ENCODE results near the gene MIGA2. TPM values are rescaled to one million over a fixed set of nuclear protein-coding genes. Genes with fewer than 3 reads are reported as not detected.

Gene MIGA2
- total and polyA plus RNA-seq, 2 experiments from 2014 or later, result 19.3 to 47.8 TPM

DNA sequence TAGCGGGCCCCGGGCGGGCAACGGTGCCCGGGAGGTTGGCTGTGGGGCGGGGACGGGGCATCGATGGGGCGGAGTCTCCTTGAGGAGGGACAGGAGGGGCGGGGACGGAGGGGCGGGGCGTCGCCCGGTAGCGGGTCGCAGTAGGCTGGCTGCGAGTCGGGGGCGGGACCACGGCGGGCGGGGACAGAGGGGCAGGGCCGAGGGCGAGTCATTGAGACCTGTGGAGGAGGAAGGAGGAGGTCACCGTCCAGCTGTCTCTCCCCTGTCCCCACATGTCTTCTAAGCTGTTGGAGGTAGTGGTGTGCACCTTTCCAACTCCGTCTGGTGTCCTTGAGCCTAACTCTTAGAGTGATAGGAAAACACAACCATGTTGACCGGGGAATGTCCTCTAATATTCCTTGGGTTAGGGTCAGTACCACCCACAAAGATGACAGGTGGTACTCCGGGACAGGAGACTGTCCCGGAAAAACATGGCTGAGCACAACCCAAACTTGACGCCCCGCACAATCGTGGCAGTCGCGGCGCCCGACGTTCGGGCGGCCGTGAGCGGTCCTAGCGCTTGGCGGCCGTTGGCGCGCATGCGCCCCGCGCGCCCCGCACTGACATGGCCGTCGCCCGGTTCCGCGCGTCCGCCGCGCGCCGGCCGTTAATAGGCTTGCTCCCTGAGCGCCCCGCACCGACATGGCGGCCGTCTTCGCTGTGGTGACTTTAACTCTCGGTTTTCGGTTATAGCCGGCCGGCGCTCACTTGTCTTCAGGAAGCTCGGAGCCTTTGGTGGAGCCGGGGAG lies 74.5 kb downstream of the MIGA2 start, which contains the start of the genes CRAT and PTPA:
Gene CRAT (minus strand): TSS at position 54 of the 788 bp plus-strand sequence. CDS start 284 bp downstream, outside the sequence.
Gene PTPA (plus strand): TSS at position 676 of the 788 bp plus-strand sequence. CDS start 186 bp downstream, outside the sequence.
- Histone ChIP-seq H4K20me1 (replicated peaks; ENCODE audit: insufficient read depth) (peaks cover 14% of the 10 kb centered on the region; the same call in 1 of the 2 replicates), H3K4me1 (ENCODE audit: insufficient read depth) (peaks cover 8% of the 10 kb centered on the region), H3K79me2 (replicated peaks; ENCODE audit: insufficient read depth) (peaks cover 42% of the 10 kb centered on the region), H3F3A (replicated peaks; ENCODE audit: low read depth) (peaks cover 6% of the 10 kb centered on the region; the same call in 1 of the 2 replicates), H2AFZ (peak within 1 kb of the TSS; percentile 95), H3K4me3 (peak within 1 kb of the TSS; percentile 96), H3K9me2 (ENCODE audit: insufficient read depth) (no peaks in the 10 kb centered on the region), H3K27ac (ENCODE audit: low read depth) (peak within 1 kb of the TSS; percentile 99), H3K4me2 (peak within 1 kb of the TSS; percentile 98), H3K27me3 (ENCODE audit: insufficient read depth) (peaks cover 18% of the 10 kb centered on the region), H3K36me3 (ENCODE audit: insufficient read depth) (no peaks in the 10 kb centered on the region)
- DNase-seq (ENCODE audit: low spot score) (peak; percentile 95), ATAC-seq (peak; percentile 85)
- H3K9me3 Mint-ChIP-seq, result no peaks in the 10 kb centered on the region
- peaks cover 13% of the 10 kb centered on the region for H3K4me1 Mint-ChIP-seq
- H3K36me3 Mint-ChIP-seq (ENCODE audit: low read depth), result no peaks in the 10 kb centered on the region; the same call in 1 of the 3 replicates
- TF ChIP-seq EZH2phosphoT487 (IDR thresholded peaks at IDR 0.05; ENCODE audit: unreplicated experiment) (no peak), POLR2AphosphoS5 (IDR thresholded peaks at IDR 0.05; ENCODE audit: low read depth) (peak; percentile 97)
- TF ChIP-seq, protein P1, sequence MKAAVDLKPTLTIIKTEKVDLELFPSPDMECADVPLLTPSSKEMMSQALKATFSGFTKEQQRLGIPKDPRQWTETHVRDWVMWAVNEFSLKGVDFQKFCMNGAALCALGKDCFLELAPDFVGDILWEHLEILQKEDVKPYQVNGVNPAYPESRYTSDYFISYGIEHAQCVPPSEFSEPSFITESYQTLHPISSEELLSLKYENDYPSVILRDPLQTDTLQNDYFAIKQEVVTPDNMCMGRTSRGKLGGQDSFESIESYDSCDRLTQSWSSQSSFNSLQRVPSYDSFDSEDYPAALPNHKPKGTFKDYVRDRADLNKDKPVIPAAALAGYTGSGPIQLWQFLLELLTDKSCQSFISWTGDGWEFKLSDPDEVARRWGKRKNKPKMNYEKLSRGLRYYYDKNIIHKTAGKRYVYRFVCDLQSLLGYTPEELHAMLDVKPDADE (IDR thresholded peaks at IDR 0.05), result peak; percentile 13; the same call in 1 of the 2 replicates
- H3K27me3 Mint-ChIP-seq (ENCODE audit: insufficient read depth, low read depth, poor library complexity), result peaks cover 20% of the 10 kb centered on the region
- H3K4me3 Mint-ChIP-seq, result peak within 1 kb of the TSS; percentile 90
- H3K27ac Mint-ChIP-seq, result peak within 1 kb of the TSS; percentile 98

DNA sequence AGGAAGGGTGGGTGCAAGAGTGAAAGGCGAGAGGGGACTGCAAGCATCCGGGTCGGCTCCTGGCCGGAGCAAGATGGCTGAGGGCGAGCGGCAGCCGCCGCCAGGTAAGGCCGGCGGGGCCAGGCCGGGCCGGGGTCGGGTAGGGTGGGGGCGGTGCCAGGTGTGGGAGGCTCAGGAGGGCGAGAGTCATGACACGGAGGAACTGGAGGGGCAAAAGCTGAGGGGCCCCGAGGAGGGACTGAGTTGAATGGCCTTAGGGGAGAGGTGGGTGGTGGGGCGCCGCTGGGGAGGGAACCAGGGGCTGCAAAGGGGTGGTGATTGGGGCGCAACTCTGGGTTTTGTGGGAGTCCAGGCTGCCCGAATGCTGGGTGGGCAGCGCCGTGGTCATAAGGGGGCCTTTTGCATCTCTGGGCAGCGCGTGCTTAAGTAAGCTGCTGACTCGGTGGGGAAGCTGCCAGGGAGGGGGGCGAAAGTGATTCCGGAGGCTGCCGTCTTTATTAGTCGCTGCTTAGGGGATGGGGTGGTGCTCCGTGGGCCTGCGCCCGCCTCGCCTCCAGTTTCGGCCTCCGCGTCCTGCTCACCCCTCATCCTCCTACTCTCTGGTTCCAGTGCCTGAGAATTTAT lies 75.2 kb downstream of the MIGA2 start:
- Histone ChIP-seq H3K4me2 (peak overlapping the region; percentile 98), H4K20me1 (replicated peaks; ENCODE audit: insufficient read depth) (peaks cover 14% of the 10 kb centered on the region; the same call in 1 of the 2 replicates), H3K9me2 (ENCODE audit: insufficient read depth) (no peaks in the 10 kb centered on the region), H3K27ac (ENCODE audit: low read depth) (peak overlapping the region; percentile 99), H3F3A (replicated peaks; ENCODE audit: low read depth) (peaks cover 6% of the 10 kb centered on the region; the same call in 1 of the 2 replicates), H3K4me1 (ENCODE audit: insufficient read depth) (peaks cover 8% of the 10 kb centered on the region), H2AFZ (peak overlapping the region; percentile 86), H3K27me3 (ENCODE audit: insufficient read depth) (peaks cover 18% of the 10 kb centered on the region), H3K4me3 (peak overlapping the region; percentile 96), H3K79me2 (replicated peaks; ENCODE audit: insufficient read depth) (peaks cover 49% of the 10 kb centered on the region), H3K36me3 (ENCODE audit: insufficient read depth) (no peaks in the 10 kb centered on the region)
- Mint-ChIP-seq H3K27ac (peak overlapping the region; percentile 98), H3K4me3 (peak overlapping the region; percentile 90), H3K27me3 (ENCODE audit: insufficient read depth, low read depth, poor library complexity) (peaks cover 23% of the 10 kb centered on the region), H3K9me3 (no peaks in the 10 kb centered on the region), H3K4me1 (peaks cover 13% of the 10 kb centered on the region), H3K36me3 (ENCODE audit: low read depth) (no peaks in the 10 kb centered on the region; the same call in 1 of the 3 replicates)
- ATAC-seq (peak; percentile 54), DNase-seq (ENCODE audit: low spot score) (peak; percentile 58)
- no peak for TF ChIP-seq EZH2phosphoT487 (IDR thresholded peaks at IDR 0.05; ENCODE audit: unreplicated experiment)
- TF ChIP-seq STAT1 (IDR thresholded peaks at IDR 0.05; ENCODE audit: unreplicated experiment), result no peak
- TF ChIP-seq, protein P1 (IDR thresholded peaks at IDR 0.05), result no peak
- no peak for TF ChIP-seq ZNF114 (CRISPR knock-in tag; IDR thresholded peaks at IDR 0.05)
- TF ChIP-seq EZH2 (IDR thresholded peaks at IDR 0.05; ENCODE audit: low read depth, unreplicated experiment), result no peak
- TF ChIP-seq, protein P2, sequence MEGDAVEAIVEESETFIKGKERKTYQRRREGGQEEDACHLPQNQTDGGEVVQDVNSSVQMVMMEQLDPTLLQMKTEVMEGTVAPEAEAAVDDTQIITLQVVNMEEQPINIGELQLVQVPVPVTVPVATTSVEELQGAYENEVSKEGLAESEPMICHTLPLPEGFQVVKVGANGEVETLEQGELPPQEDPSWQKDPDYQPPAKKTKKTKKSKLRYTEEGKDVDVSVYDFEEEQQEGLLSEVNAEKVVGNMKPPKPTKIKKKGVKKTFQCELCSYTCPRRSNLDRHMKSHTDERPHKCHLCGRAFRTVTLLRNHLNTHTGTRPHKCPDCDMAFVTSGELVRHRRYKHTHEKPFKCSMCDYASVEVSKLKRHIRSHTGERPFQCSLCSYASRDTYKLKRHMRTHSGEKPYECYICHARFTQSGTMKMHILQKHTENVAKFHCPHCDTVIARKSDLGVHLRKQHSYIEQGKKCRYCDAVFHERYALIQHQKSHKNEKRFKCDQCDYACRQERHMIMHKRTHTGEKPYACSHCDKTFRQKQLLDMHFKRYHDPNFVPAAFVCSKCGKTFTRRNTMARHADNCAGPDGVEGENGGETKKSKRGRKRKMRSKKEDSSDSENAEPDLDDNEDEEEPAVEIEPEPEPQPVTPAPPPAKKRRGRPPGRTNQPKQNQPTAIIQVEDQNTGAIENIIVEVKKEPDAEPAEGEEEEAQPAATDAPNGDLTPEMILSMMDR (conservative IDR thresholded peaks at IDR 0.05; ENCODE audit: low read depth in 2 of 2), result no peak
- TF ChIP-seq, protein P3, sequence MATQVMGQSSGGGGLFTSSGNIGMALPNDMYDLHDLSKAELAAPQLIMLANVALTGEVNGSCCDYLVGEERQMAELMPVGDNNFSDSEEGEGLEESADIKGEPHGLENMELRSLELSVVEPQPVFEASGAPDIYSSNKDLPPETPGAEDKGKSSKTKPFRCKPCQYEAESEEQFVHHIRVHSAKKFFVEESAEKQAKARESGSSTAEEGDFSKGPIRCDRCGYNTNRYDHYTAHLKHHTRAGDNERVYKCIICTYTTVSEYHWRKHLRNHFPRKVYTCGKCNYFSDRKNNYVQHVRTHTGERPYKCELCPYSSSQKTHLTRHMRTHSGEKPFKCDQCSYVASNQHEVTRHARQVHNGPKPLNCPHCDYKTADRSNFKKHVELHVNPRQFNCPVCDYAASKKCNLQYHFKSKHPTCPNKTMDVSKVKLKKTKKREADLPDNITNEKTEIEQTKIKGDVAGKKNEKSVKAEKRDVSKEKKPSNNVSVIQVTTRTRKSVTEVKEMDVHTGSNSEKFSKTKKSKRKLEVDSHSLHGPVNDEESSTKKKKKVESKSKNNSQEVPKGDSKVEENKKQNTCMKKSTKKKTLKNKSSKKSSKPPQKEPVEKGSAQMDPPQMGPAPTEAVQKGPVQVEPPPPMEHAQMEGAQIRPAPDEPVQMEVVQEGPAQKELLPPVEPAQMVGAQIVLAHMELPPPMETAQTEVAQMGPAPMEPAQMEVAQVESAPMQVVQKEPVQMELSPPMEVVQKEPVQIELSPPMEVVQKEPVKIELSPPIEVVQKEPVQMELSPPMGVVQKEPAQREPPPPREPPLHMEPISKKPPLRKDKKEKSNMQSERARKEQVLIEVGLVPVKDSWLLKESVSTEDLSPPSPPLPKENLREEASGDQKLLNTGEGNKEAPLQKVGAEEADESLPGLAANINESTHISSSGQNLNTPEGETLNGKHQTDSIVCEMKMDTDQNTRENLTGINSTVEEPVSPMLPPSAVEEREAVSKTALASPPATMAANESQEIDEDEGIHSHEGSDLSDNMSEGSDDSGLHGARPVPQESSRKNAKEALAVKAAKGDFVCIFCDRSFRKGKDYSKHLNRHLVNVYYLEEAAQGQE (IDR thresholded peaks at IDR 0.05; ENCODE audit: unreplicated experiment), result no peak
- TF ChIP-seq POLR2AphosphoS5 (IDR thresholded peaks at IDR 0.05; ENCODE audit: low read depth), result no peak; the same call in 1 of the 2 replicates
- TF ChIP-seq ZNF331 (CRISPR knock-in tag; IDR thresholded peaks at IDR 0.05; ENCODE audit: low read depth), result no peak
